ENCODE data around the gene CFAP70. TPM values are rescaled to one million over a fixed set of nuclear protein-coding genes. Genes with fewer than 3 reads are reported as not detected.

The CFAP70 gene
- total RNA-seq, 1 experiment from 2014 or later: 1.5 TPM

GRCh38 chr10:73344269-73344668, 14.4 kb downstream of the CFAP70 start:
- H3K27me3 Mint-ChIP-seq (ENCODE audit: insufficient read depth, unreplicated experiment): no peaks in the 10 kb centered on the region
- DNase-seq (ENCODE audit: unreplicated experiment): no peak
- no peaks in the 10 kb centered on the region for H3K9me3 Mint-ChIP-seq (ENCODE audit: unreplicated experiment)
- peaks cover 9% of the 10 kb centered on the region for H3K36me3 Mint-ChIP-seq (ENCODE audit: insufficient read depth, unreplicated experiment)
- no peaks in the 10 kb centered on the region for H3K4me1 Mint-ChIP-seq (ENCODE audit: insufficient read depth, unreplicated experiment)
- ChIA-PET POLR2A (no interaction called here), CTCF (no interaction called here)
- no peak for TF ChIP-seq CTCF (IDR thresholded peaks at IDR 0.05; ENCODE audit: unreplicated experiment)
- no TSS peak for BruUV-seq (replicated peaks)
- no peak overlapping the region for H3K27ac Mint-ChIP-seq (ENCODE audit: low read depth, unreplicated experiment)
- intact Hi-C loops (cut with micrococcal nuclease): no loop called here
- no peak overlapping the region for H3K4me3 Mint-ChIP-seq (ENCODE audit: unreplicated experiment)

GRCh38 chr10:73340121-73340520, 18.5 kb downstream of the CFAP70 start:
- no peaks in the 10 kb centered on the region for H3K27me3 Mint-ChIP-seq (ENCODE audit: insufficient read depth, unreplicated experiment)
- H3K4me1 Mint-ChIP-seq (ENCODE audit: insufficient read depth, unreplicated experiment): no peaks in the 10 kb centered on the region
- no TSS peak for BruUV-seq (replicated peaks)
- CTCF ChIA-PET: no interaction called here
- H3K4me3 Mint-ChIP-seq (ENCODE audit: unreplicated experiment): no peak overlapping the region
- no peak for TF ChIP-seq CTCF (IDR thresholded peaks at IDR 0.05; ENCODE audit: unreplicated experiment)
- no peak for DNase-seq (ENCODE audit: unreplicated experiment)
- POLR2A ChIA-PET: interaction anchor here (0.6 to 1.1 kb wide), 4 partner anchors 30 to 286 kb away, joined by 3 read pairs; no protein-coding TSS in a partner anchor
- no peaks in the 10 kb centered on the region for H3K36me3 Mint-ChIP-seq (ENCODE audit: insufficient read depth, unreplicated experiment)
- no peak overlapping the region for H3K27ac Mint-ChIP-seq (ENCODE audit: low read depth, unreplicated experiment)
- no peaks in the 10 kb centered on the region for H3K9me3 Mint-ChIP-seq (ENCODE audit: unreplicated experiment)
- intact Hi-C loops (cut with micrococcal nuclease): no loop called here

- ChIA-PET CTCF (no interaction called here), POLR2A (interaction anchor here (0.7 to 1.1 kb wide), 3 partner anchors 30 to 92 kb away, joined by 3 read pairs; partner anchors contain the start of gene DNAJC9)
- BruUV-seq (replicated peaks): no TSS peak
- Mint-ChIP-seq H3K36me3 (ENCODE audit: insufficient read depth, unreplicated experiment) (no peaks in the 10 kb centered on the region), H3K27ac (ENCODE audit: low read depth, unreplicated experiment) (no peak overlapping the region), H3K4me3 (ENCODE audit: unreplicated experiment) (no peak overlapping the region), H3K9me3 (ENCODE audit: unreplicated experiment) (no peaks in the 10 kb centered on the region), H3K27me3 (ENCODE audit: insufficient read depth, unreplicated experiment) (no peaks in the 10 kb centered on the region), H3K4me1 (ENCODE audit: insufficient read depth, unreplicated experiment) (no peaks in the 10 kb centered on the region)
- TF ChIP-seq CTCF (IDR thresholded peaks at IDR 0.05; ENCODE audit: unreplicated experiment): no peak
- intact Hi-C loops (cut with micrococcal nuclease): no loop called here
- DNase-seq (ENCODE audit: unreplicated experiment): no peak
These were observed 19.2 kb downstream of the CFAP70 start for GRCh38 chr10:73339436-73339835.

DNA sequence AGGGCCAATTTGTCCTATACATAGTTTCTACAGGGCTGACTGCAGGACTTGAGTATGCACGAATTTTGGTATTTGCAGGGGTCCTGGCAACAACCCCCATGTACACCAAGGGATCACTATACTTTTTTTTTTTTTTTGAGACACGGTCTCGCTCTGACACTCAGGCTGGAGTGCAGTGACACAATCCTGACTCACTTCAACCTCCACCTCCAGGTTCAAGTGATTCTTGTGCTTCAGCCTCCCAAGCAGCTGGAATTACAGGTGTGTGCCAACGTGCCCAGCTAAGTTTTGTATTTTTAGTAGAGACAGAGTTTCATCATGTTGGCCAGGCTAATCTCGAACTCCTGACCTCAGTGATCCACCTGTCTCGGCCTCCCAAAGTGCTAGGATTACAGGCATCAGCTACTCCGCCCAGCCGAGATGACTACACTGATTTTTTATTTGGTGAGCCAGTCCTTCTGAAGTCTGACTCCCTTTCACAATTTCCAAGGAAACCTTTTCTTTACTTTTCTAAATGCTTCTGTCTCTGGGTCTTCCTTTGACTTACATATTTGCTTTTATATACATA, 19.8 kb downstream of the CFAP70 start:
- no TSS peak for BruUV-seq (replicated peaks)
- Mint-ChIP-seq H3K9me3 (ENCODE audit: unreplicated experiment) (no peaks in the 10 kb centered on the region), H3K36me3 (ENCODE audit: insufficient read depth, unreplicated experiment) (no peaks in the 10 kb centered on the region), H3K27ac (ENCODE audit: low read depth, unreplicated experiment) (no peak overlapping the region), H3K4me3 (ENCODE audit: unreplicated experiment) (no peak overlapping the region), H3K4me1 (ENCODE audit: insufficient read depth, unreplicated experiment) (no peaks in the 10 kb centered on the region), H3K27me3 (ENCODE audit: insufficient read depth, unreplicated experiment) (no peaks in the 10 kb centered on the region)
- CTCF ChIA-PET: interaction anchor here (0.6 kb wide), 1 partner anchor 164 kb away, joined by 4 read pairs; no protein-coding TSS in a partner anchor
- POLR2A ChIA-PET: interaction anchor here (1.1 kb wide), 2 partner anchors 86 to 92 kb away, joined by 3 read pairs; partner anchors contain the start of gene DNAJC9
- intact Hi-C loops (cut with micrococcal nuclease): no loop called here
- no peak for TF ChIP-seq CTCF (IDR thresholded peaks at IDR 0.05; ENCODE audit: unreplicated experiment)
- DNase-seq (ENCODE audit: unreplicated experiment): peak; percentile 33

Measured in MCF 10A (cell line).